SK-N-MC (cell line): ENCODE results near the gene SELENOO.
A peak's percentile ranks its signal among the peaks of the same experiment; 100 is the strongest.

Experiments
- DNase-seq: peaks from one replicate; pipeline ENCODE4 v3.0.0-alpha.2; 2011; ENCODE audit warnings: low read depth, low spot score
- H3K27ac ChIP-seq: fragments of 200-600 bp; sonication (generic); 2 replicates; pipeline ENCODE4 v1.5.1; 2016; ENCODE audit warnings: mixed run types
- H3K36me3 ChIP-seq: fragments of 200-600 bp; sonication (generic); 2 replicates; pipeline ENCODE4 v1.6.1; 2017; ENCODE audit warnings: antibody characterized with exemption, low read length, mixed read lengths; ENCODE audit not compliant: insufficient read depth
- H3K4me3 ChIP-seq: fragments of 200-600 bp; sonication (generic); 2 replicates; pipeline ENCODE4 v1.5.1; 2016
- H3K9ac ChIP-seq: fragments of 200-600 bp; sonication (generic); 2 replicates; pipeline ENCODE4 v1.8.0; 2017; ENCODE audit warnings: mixed run types, mixed read lengths; ENCODE audit not compliant: insufficient read length
- H3K9me3 ChIP-seq: fragments of 200-600 bp; sonication (generic); 2 replicates; pipeline ENCODE4 v1.6.1; 2017; ENCODE audit warnings: low read depth, mild to moderate bottlenecking, antibody characterized with exemption, low read length, moderate library complexity, mixed read lengths
- EZH2 ChIP-seq: fragments of 200-600 bp; sonication (generic); IDR thresholded peaks from one replicate; pipeline ENCODE4 v1.6.1; 2017; ENCODE audit warnings: antibody characterized with exemption
- FOXP2 ChIP-seq: optimal IDR thresholded peaks from 2 replicates; pipeline ENCODE3; 2011; ENCODE audit warnings: mild to moderate bottlenecking, moderate library complexity; ENCODE audit not compliant: insufficient read depth; ENCODE audit errors: extremely low read length, control extremely low read depth
- POLR2AphosphoS5 ChIP-seq: IDR thresholded peaks from 2 replicates; pipeline ENCODE4 v1.6.1; 2012; ENCODE audit warnings: mild to moderate bottlenecking, low read depth, low read length, borderline replicate concordance

SELENOO gene, protein sequence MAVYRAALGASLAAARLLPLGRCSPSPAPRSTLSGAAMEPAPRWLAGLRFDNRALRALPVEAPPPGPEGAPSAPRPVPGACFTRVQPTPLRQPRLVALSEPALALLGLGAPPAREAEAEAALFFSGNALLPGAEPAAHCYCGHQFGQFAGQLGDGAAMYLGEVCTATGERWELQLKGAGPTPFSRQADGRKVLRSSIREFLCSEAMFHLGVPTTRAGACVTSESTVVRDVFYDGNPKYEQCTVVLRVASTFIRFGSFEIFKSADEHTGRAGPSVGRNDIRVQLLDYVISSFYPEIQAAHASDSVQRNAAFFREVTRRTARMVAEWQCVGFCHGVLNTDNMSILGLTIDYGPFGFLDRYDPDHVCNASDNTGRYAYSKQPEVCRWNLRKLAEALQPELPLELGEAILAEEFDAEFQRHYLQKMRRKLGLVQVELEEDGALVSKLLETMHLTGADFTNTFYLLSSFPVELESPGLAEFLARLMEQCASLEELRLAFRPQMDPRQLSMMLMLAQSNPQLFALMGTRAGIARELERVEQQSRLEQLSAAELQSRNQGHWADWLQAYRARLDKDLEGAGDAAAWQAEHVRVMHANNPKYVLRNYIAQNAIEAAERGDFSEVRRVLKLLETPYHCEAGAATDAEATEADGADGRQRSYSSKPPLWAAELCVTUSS

DNA sequence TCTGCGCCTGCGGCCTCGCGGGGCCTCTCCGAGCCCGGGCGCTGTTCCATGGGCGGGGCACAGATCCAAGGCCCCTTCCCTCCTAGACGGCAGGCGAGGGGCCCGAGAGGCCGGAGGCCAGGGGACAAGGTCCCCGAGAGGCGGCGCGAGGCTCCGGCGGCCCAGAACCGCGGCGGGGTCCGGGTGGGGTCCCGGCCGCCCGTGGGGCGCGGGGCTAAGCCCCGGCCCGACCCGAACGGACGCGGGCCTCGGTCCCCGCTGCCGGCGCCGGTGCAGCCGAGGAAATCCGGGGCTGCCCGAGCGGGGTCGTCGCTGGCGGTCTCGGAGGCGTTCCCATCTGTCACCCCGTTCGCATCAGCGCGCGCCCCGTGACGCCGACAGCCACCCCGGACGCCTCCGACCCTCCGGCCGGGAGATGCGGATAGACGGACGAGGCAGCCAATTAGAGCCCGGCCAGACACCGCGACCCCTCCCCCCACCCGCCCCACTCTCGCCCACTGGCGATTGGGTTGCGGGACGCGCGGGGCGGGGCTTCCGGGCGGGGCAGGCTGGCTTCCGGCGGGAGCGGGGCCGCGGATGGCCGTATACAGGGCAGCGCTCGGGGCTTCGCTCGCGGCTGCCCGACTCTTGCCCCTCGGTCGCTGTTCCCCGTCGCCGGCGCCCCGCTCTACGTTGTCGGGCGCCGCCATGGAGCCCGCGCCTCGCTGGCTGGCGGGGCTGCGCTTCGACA is at the start of gene SELENOO:
Gene SELENOO (plus strand): TSS at position 551 of the 730 bp plus-strand sequence. CDS start 26 bp downstream, at position 577.
- Histone ChIP-seq H3K9ac (peak within 1 kb of the TSS; percentile 72), H3K4me3 (peak within 1 kb of the TSS; percentile 83), H3K36me3 (peaks cover 18% of the 10 kb centered on the region), H3K9me3 (peaks cover 6% of the 10 kb centered on the region; the same call in 1 of the 2 replicates), H3K27ac (no peak within 1 kb of the TSS)
- no peak for DNase-seq
- TF ChIP-seq POLR2AphosphoS5 (peak; percentile 28; the same call in 1 of the 2 replicates), EZH2 (no peak)

DNA sequence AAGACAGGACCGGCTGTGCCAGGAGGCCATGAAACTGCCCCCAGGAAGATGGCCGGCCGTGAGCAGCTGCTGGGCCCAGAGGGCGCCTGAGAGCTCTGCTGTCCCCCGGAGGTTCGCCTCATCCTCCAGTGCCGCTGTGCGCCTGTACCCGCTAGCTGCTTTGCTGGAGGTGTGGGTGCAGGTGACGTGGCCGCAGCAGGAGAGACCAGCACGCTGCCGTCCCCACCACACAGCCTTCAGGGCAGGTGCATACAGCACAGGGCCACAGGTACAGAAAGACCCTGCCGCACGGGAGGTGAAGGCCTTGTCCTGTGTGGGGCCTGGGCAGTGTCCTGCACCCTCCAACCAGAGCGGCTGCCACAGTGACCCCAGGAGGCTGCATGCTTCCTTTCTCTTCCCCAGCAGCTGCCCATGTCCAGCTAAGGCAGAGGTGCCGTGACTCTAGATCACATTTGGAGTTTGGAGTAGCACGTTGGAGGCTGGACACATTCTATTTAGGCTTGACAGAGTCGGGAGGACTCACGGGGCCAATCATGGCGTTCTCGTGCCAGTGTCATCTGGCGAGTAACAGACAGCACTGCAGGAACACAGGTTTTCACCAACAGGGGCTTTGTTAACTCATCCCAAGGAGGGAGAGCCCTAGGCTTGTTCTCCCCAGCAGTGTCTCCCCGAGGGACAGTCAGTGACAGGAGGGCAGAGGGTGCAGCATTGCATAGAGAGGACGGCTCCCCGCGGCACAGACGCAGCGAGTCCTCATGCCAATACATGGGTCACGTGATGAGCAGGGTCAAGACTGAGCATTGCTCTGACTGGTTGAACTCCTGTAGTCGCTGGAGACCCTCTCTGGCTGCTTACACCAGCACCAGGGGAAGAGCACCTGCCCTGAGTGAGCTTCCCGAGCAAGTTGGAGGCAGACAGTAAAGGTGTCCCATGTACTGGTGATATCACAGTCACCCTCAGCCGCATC is 49.0 kb upstream of the SELENOO start:
- no peak for DNase-seq
- TF ChIP-seq FOXP2 (no peak), EZH2 (no peak), POLR2AphosphoS5 (no peak)
- no peak overlapping the region for H3K9ac ChIP-seq

DNA sequence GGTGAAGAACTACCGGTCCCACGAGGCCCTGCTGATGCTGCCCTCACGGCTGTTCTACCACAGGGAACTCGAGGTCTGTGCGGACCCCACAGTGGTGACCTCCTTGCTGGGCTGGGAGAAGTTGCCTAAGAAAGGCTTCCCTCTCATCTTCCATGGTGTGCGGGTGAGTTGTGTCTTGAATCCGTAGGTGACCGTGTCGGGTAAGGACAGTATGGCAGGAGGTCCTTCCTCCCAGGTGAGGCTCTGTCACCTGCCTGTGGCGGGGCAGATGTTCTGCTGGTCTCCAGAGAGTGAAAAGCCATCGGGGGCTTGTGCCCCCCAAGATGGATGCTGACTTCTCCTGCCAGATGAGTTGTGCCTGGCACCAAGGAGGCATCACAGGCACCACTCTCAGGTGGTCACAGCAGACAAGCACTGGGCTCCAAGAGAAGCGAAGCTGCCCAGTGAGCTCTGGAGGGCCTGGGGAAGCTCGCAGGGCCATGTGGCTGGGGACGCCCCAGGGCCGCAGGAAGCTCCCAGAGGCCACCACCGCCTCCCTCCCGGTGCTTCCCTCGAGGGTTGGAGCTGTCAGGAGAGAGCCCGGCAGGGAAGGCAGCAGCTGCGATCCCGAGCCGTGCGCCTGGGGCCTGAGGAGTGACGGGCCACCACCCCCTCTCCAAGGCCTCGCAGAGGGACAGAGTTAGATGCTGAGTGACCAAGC is 47.6 kb upstream of the SELENOO start:
- no peak for DNase-seq
- no peak for TF ChIP-seq POLR2AphosphoS5
- TF ChIP-seq EZH2 = no peak
- no peak for TF ChIP-seq FOXP2
- Histone ChIP-seq H3K27ac (no peak overlapping the region), H3K9me3 (no peaks in the 10 kb centered on the region), H3K9ac (no peak overlapping the region), H3K4me3 (no peak overlapping the region), H3K36me3 (no peaks in the 10 kb centered on the region)

More for the DNA sequence above, 49.0 kb upstream of the SELENOO start:
- H3K4me3 ChIP-seq = no peak overlapping the region
- H3K9me3 ChIP-seq = no peaks in the 10 kb centered on the region
- no peak overlapping the region for H3K27ac ChIP-seq
- H3K36me3 ChIP-seq = no peaks in the 10 kb centered on the region

DNA sequence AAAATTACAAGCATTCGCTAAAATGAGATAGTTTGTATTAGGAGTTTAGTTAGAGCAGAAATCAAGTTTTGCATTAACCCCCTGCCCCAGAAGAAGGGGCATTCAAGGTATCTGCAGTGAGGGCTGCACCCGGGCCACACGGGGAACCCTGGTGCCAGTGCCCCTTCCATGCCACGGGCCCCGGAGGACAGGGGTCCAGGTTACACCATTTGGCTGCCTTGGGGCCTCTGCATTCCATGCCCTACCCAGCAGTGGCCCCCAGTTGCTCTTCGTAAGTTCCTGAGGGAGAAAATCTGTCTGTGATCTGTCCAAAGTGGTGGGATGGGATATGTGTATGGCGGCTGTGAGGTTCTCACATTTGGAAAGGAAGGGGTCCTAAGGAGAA is 47.1 kb upstream of the SELENOO start:
- Histone ChIP-seq H3K9ac (no peak overlapping the region), H3K9me3 (no peaks in the 10 kb centered on the region), H3K36me3 (no peaks in the 10 kb centered on the region), H3K4me3 (no peak overlapping the region), H3K27ac (no peak overlapping the region)
- DNase-seq = no peak
- TF ChIP-seq POLR2AphosphoS5 = no peak
- TF ChIP-seq FOXP2 = no peak
- no peak for TF ChIP-seq EZH2

DNA sequence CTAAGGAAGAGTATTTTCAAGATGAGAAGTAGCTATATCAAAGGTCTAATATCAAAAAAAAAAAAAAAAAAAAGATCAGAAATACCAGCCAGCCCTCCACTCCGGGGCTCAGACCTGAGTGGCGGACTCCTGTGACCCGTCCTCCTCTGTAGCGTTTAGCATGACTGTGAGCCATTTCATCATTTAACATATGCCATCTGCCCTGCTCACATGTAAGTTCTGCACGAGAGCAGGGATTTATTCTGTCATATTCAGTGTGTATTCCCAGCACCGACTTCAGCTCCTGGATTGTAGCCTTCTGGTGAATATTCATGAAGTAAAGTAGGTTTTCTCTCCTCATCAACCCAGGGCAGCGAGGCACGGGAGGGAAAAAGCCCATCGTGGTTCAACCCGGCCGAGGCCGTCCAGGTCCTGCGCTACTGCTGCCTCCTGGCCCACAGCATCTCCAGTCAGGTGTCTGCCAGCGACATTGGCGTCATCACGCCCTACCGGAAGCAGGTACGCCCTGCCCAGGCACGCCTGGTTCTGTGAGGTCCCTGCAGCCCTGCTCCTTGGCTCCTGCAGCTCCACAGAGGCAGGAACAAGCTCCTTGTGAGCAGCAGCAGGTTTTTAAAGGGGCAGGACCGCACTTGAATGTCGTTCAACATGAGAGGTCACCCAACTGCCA is 43.0 kb upstream of the SELENOO start:
- Histone ChIP-seq H3K27ac (no peak overlapping the region), H3K4me3 (no peak overlapping the region)
- TF ChIP-seq EZH2 (no peak), POLR2AphosphoS5 (no peak), FOXP2 (no peak)

DNA sequence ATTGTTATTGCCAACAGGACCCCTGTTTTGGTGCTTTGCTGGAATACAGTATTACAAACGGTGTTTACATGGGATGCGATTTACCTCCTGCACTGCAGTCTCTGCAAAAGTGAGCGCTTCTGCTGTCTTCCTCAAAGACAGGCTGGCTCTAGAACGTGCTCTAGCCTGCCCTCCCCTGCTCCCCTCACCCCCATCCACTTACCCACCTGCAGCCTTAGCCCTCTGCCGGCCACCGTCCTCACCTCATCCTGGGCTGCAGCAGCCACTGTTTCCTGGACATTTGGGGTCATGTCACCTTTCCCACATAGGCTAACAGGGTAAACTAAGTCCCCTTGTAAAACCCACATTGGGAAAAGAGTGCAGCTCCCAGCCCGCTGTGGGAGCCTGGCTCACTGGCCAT is 39.9 kb upstream of the SELENOO start:
- Histone ChIP-seq H3K9ac (no peak overlapping the region), H3K27ac (no peak overlapping the region), H3K4me3 (no peak overlapping the region), H3K9me3 (no peaks in the 10 kb centered on the region), H3K36me3 (no peaks in the 10 kb centered on the region)
- TF ChIP-seq EZH2 = no peak
- TF ChIP-seq POLR2AphosphoS5 = no peak
- no peak for TF ChIP-seq FOXP2
- DNase-seq = no peak

More for the DNA sequence above, 43.0 kb upstream of the SELENOO start:
- no peaks in the 10 kb centered on the region for H3K36me3 ChIP-seq
- H3K9me3 ChIP-seq = no peaks in the 10 kb centered on the region
- H3K9ac ChIP-seq = no peak overlapping the region
- no peak for DNase-seq
